ENCODE results near the gene TIMD4. TPM values are rescaled to one million over a fixed set of nuclear protein-coding genes. Genes with fewer than 3 reads are reported as not detected.

The TIMD4 gene
- total RNA-seq, 1 experiment from 2014 or later: not detected

Other genes with a start within 250 kb of the TIMD4 start
- not detected in 2 replicates for gene PPP1R2B, start 112.9 kb downstream of the TIMD4 start, total RNA-seq (2014; rRNA removed; shearing (Covaris generic))
- gene HAVCR1, start 95.9 kb upstream of the TIMD4 start, total RNA-seq (2014; rRNA removed; shearing (Covaris generic)): not detected in 2 replicates
- not detected in 2 replicates for gene HAVCR2, start 145.8 kb upstream of the TIMD4 start, total RNA-seq (2014; rRNA removed; shearing (Covaris generic))
- 3.6 and 4.5 TPM in 2 replicates for gene MED7, start 179.6 kb upstream of the TIMD4 start, total RNA-seq (2014; rRNA removed; shearing (Covaris generic))
- gene GARIN3, start 203.0 kb upstream of the TIMD4 start, total RNA-seq (2014; rRNA removed; shearing (Covaris generic)): not detected in 2 replicates
- gene ITK, start 217.6 kb upstream of the TIMD4 start, total RNA-seq (2014; rRNA removed; shearing (Covaris generic)): not detected in 2 replicates

All from HT-29 (cell line).